NCI-H2196 (cell line): ENCODE data around the gene ATAD3A.

Source experiments
- DNase-seq: peaks from one replicate; lab custom pipeline; 2025; ENCODE audit not compliant: unreplicated experiment; lab: John Stamatoyannopoulos, UW

The ATAD3A gene

GRCh38 chr1:1577367-1578011 is 65.5 kb downstream of the ATAD3A start:
- peak; percentile 66 for DNase-seq

GRCh38 chr1:1578371-1578940 is 66.5 kb downstream of the ATAD3A start:
- DNase-seq = peak; percentile 44

GRCh38 chr1:1582585-1583346 is 70.8 kb downstream of the ATAD3A start:
- no peak for DNase-seq

GRCh38 chr1:1583347-1584010 is 71.5 kb downstream of the ATAD3A start:
- no peak for DNase-seq
